H1 (cell line): ENCODE data around the gene TNS4. TPM values are rescaled to one million over a fixed set of nuclear protein-coding genes. Genes with fewer than 3 reads are reported as not detected.

ENCODE experiments used
- CTCF ChIA-PET: fragments of 300-600 bp; sonication (Branson Sonifier 250); formaldehyde crosslinking; loops from one replicate; lab custom pipeline; 2021; ENCODE audit not compliant: partially characterized antibody; lab: Charles Lee
- POLR2A ChIA-PET: fragments of 300-600 bp; sonication (Branson Sonifier 250); formaldehyde crosslinking; loops from one replicate; lab custom pipeline; 2021; ENCODE audit warnings: inconsistent platforms; ENCODE audit not compliant: partially characterized antibody; lab: Charles Lee
- DNase-seq, 2 experiments: peaks; one replicate each; pipeline versions ENCODE4 v3.0.0 to v3.0.0-alpha.2; 2010 to 2022; ENCODE audit warnings: low spot score in 2 of 2, low read depth in 1 of 2, mixed read lengths in 1 of 2
- FAIRE-seq: peaks from 2 replicates; lab custom pipeline; 2011; peaks lifted over from hg19 to GRCh38; lab: Jason Lieb, UNC
- H2AFZ ChIP-seq: 2 replicates; pipeline ENCODE4 v1.8.1; 2012; ENCODE audit warnings: low read length, inconsistent platforms
- H2AK5ac ChIP-seq: 2 replicates; pipeline ENCODE4 v1.6.1; 2013; ENCODE audit warnings: low read depth, low read length
- H2BK120ac ChIP-seq: replicated peaks from 2 replicates; pipeline ENCODE3; 2013; ENCODE audit warnings: low read depth, low read length, inconsistent platforms
- H2BK12ac ChIP-seq: 2 replicates; pipeline ENCODE4 v1.6.1; 2013; ENCODE audit warnings: low read depth, low read length
- H2BK15ac ChIP-seq: 2 replicates; pipeline ENCODE4 v1.6.1; 2013; ENCODE audit warnings: low read length
- H2BK20ac ChIP-seq: 2 replicates; pipeline ENCODE4 v1.6.1; 2013; ENCODE audit warnings: low read length
- H2BK5ac ChIP-seq: 2 replicates; pipeline ENCODE4 v1.6.1; 2013; ENCODE audit warnings: low read depth, low read length
- H3K14ac ChIP-seq: 2 replicates; pipeline ENCODE4 v1.6.1; 2013; ENCODE audit warnings: inconsistent platforms; ENCODE audit not compliant: insufficient read length
- H3K18ac ChIP-seq: 2 replicates; pipeline ENCODE4 v1.6.1; 2013; ENCODE audit warnings: low read length; ENCODE audit errors: extremely low read depth
- H3K23ac ChIP-seq: 2 replicates; pipeline ENCODE4 v1.6.1; 2013; ENCODE audit warnings: inconsistent platforms; ENCODE audit not compliant: insufficient read length
- H3K23me2 ChIP-seq: 2 replicates; pipeline ENCODE4 v1.6.1; 2013; ENCODE audit warnings: low read depth, low read length
- H3K27ac ChIP-seq: 2 replicates; pipeline ENCODE4 v1.6.1; 2011; ENCODE audit warnings: low read depth, low read length, inconsistent platforms
- H3K27me3 ChIP-seq, 4 experiments: replicated peaks in 1 of 4; 1 replicate in 1 of 4; 2 replicates in 3 of 4; pipeline versions ENCODE4 v1.6.1 to v1.8.1; 2011 to 2013; ENCODE audit warnings: low read length in 3 of 4, mild to moderate bottlenecking in 3 of 4, inconsistent platforms in 2 of 4, mixed read lengths in 2 of 4, moderate library complexity in 1 of 4; ENCODE audit not compliant: control insufficient read depth in 3 of 4, insufficient read depth in 3 of 4; ENCODE audit errors: extremely low read depth in 1 of 4
- H3K36me3 ChIP-seq, 4 experiments: 2 replicates each; pipeline versions ENCODE4 v1.6.1 to v1.8.1; 2011 to 2013; ENCODE audit warnings: mild to moderate bottlenecking in 4 of 4, low read length in 3 of 4, moderate library complexity in 2 of 4, control low read depth in 1 of 4, inconsistent platforms in 1 of 4; ENCODE audit not compliant: insufficient read depth in 4 of 4, control insufficient read depth in 2 of 4
- H3K4ac ChIP-seq: replicated peaks from 2 replicates; pipeline ENCODE3; 2013; ENCODE audit warnings: low read length, low read depth, mixed read lengths, inconsistent platforms; ENCODE audit not compliant: insufficient read length
- H3K4me1 ChIP-seq, 4 experiments: replicated peaks in 1 of 4; 1 replicate in 1 of 4; 2 replicates in 3 of 4; pipeline versions ENCODE4 v1.6.1 to v1.8.1; 2011 to 2013; ENCODE audit warnings: low read length in 3 of 4, inconsistent platforms in 2 of 4, mixed read lengths in 1 of 4; ENCODE audit not compliant: insufficient read depth in 4 of 4, control insufficient read depth in 3 of 4
- H3K4me2 ChIP-seq, 2 experiments: 2 replicates each; pipeline versions ENCODE4 v1.6.1 to v1.8.1; 2011 to 2013; ENCODE audit warnings: low read depth in 2 of 2, low read length in 2 of 2, control low read depth in 1 of 2, inconsistent platforms in 1 of 2, mild to moderate bottlenecking in 1 of 2; ENCODE audit not compliant: insufficient read depth in 1 of 2
- H3K4me3 ChIP-seq, 4 experiments: fragments of 200-600, 300-600 bp in 1 of 4; sonication (generic), shearing (Covaris generic), sonication (Bioruptor Twin) in 1 of 4; 2 replicates each; pipeline versions ENCODE4 v1.5.1 to v1.8.1; 2011 to 2016; ENCODE audit warnings: low read length in 4 of 4, low read depth in 3 of 4, control low read depth in 2 of 4, inconsistent platforms in 2 of 4, mild to moderate bottlenecking in 2 of 4, mixed read lengths in 1 of 4, moderate library complexity in 1 of 4; ENCODE audit not compliant: insufficient read depth in 2 of 4; ENCODE audit errors: extremely low read depth in 1 of 4
- H3K56ac ChIP-seq: replicated peaks from 2 replicates; pipeline ENCODE3; 2013; ENCODE audit warnings: low read depth, mild to moderate bottlenecking, mixed read lengths, low read length, inconsistent platforms; ENCODE audit not compliant: insufficient read length
- H3K79me1 ChIP-seq: 2 replicates; pipeline ENCODE4 v1.6.1; 2013; ENCODE audit warnings: low read depth, low read length, control low read depth
- H3K79me2 ChIP-seq, 2 experiments: 2 replicates each; pipeline versions ENCODE4 v1.6.1 to v1.8.1; 2012 to 2013; ENCODE audit warnings: low read length in 2 of 2, mild to moderate bottlenecking in 2 of 2, inconsistent platforms in 1 of 2; ENCODE audit not compliant: insufficient read depth in 2 of 2, control insufficient read depth in 1 of 2
- H3K9ac ChIP-seq, 4 experiments: replicated peaks in 1 of 4; 1 replicate in 1 of 4; 2 replicates in 3 of 4; pipeline versions ENCODE4 v1.6.1 to v1.8.1; 2011 to 2013; ENCODE audit warnings: low read depth in 3 of 4, low read length in 3 of 4, control low read depth in 2 of 4, mild to moderate bottlenecking in 2 of 4, moderate library complexity in 2 of 4, inconsistent platforms in 1 of 4; ENCODE audit errors: extremely low read depth in 1 of 4
- H3K9me3 ChIP-seq, 2 experiments: 2 replicates each; pipeline versions ENCODE4 v1.6.1 to v1.8.1; 2012 to 2013; ENCODE audit warnings: mild to moderate bottlenecking in 2 of 2, moderate library complexity in 2 of 2, control low read depth in 1 of 2, inconsistent platforms in 1 of 2, low read depth in 1 of 2, low read length in 1 of 2, mixed read lengths in 1 of 2; ENCODE audit not compliant: insufficient read depth in 2 of 2
- H4K20me1 ChIP-seq, 2 experiments: replicated peaks in 1 of 2; 2 replicates each; pipeline versions ENCODE3 to v1.8.1; 2011 to 2013; ENCODE audit warnings: inconsistent platforms in 2 of 2, low read length in 2 of 2, mild to moderate bottlenecking in 1 of 2; ENCODE audit not compliant: insufficient read depth in 2 of 2, control insufficient read depth in 1 of 2
- H4K5ac ChIP-seq: 2 replicates; pipeline ENCODE4 v1.6.1; 2013; ENCODE audit warnings: low read length, low read depth, mixed read lengths, inconsistent platforms; ENCODE audit not compliant: insufficient read length
- H4K8ac ChIP-seq: 2 replicates; pipeline ENCODE4 v1.8.0; 2013; ENCODE audit warnings: mild to moderate bottlenecking, moderate library complexity, low read length, inconsistent platforms; ENCODE audit not compliant: insufficient read depth; ENCODE audit errors: extremely low read depth
- H4K91ac ChIP-seq: replicated peaks from 2 replicates; pipeline ENCODE3; 2013; ENCODE audit warnings: low read length, mixed read lengths, inconsistent platforms; ENCODE audit not compliant: insufficient read length
- EGR1 ChIP-seq: IDR thresholded peaks from 2 replicates; pipeline ENCODE4 v1.6.1; 2011; ENCODE audit warnings: low read depth, low read length, borderline replicate concordance
- FOSL1 ChIP-seq: IDR thresholded peaks from 2 replicates; pipeline ENCODE4 v1.6.1; 2011; ENCODE audit warnings: mild to moderate bottlenecking, low read depth, low read length, moderate library complexity; ENCODE audit not compliant: insufficient read depth
- HDAC6 ChIP-seq: IDR thresholded peaks from one replicate; pipeline ENCODE4 v1.7.1; 2012; ENCODE audit warnings: low read depth, mild to moderate bottlenecking, inconsistent platforms, low read length, moderate library complexity
- JUND ChIP-seq: IDR thresholded peaks from 2 replicates; pipeline ENCODE4 v1.6.1; 2011; ENCODE audit warnings: mild to moderate bottlenecking, improper control_type of control experiment, low read length
- MAFK ChIP-seq: IDR thresholded peaks from 2 replicates; pipeline ENCODE4 v1.6.1; 2012; ENCODE audit warnings: low read depth, mild to moderate bottlenecking, improper control_type of control experiment, low read length
- RFX5 ChIP-seq: IDR thresholded peaks from 2 replicates; pipeline ENCODE4 v1.6.1; 2011; ENCODE audit warnings: low read depth, low read length, improper control_type of control experiment, borderline replicate concordance
- RXRA ChIP-seq: IDR thresholded peaks from 2 replicates; pipeline ENCODE4 v1.6.1; 2011; ENCODE audit warnings: low read depth, mild to moderate bottlenecking, low read length, moderate library complexity; ENCODE audit not compliant: insufficient read depth
- SAP30 ChIP-seq: fragments of 300-600 bp; sonication (generic); IDR thresholded peaks from 2 replicates; pipeline ENCODE4 v1.7.1; 2012; ENCODE audit warnings: low read length, moderate library complexity, mild to moderate bottlenecking, inconsistent platforms; ENCODE audit not compliant: insufficient read depth, insufficient replicate concordance
- TBP ChIP-seq: IDR thresholded peaks from 2 replicates; pipeline ENCODE4 v1.6.1; 2011; ENCODE audit warnings: low read depth, low read length, improper control_type of control experiment
- TCF12 ChIP-seq: IDR thresholded peaks from 2 replicates; pipeline ENCODE4 v1.6.1; 2011; ENCODE audit warnings: low read depth, mild to moderate bottlenecking, low read length
- WGBS, 2 experiments: shearing (Covaris generic) in 1 of 2; methylation state at CpG; one replicate each; pipeline versions ENCODE4 v1.1.6 to v1.1.7; 2013 to 2015; ENCODE audit warnings: low lambda C conversion rate in 2 of 2, mixed read lengths in 2 of 2, inconsistent platforms in 1 of 2, low coverage in 1 of 2, missing lambda C conversion rate in 1 of 2; ENCODE audit not compliant: insufficient replicate concordance in 2 of 2, insufficient coverage in 1 of 2, insufficient read length in 1 of 2; ENCODE audit errors: extremely low coverage in 1 of 2, missing lambda C conversion rate in 1 of 2; 5-methylcytosine and 5-hydroxymethylcytosine counted together
- polyA plus RNA-seq, 7 experiments: library from polyadenylated mRNA; depleted of rRNA in 3 of 7; stranded (reverse) in 5 of 7; unstranded in 2 of 7; fragments of >200 nt in 5 of 7; fragments of 200-250 nt in 2 of 7; gene quantifications; 1 replicate in 5 of 7; 2 replicates in 1 of 7; 4 replicates in 1 of 7; pipeline versions ENCODE4 v1.2.1 to v1.2.3, GENCODE V29; 2011 to 2013; ENCODE audit warnings: missing spikeins in 2 of 7, mixed read lengths in 2 of 7
- total RNA-seq: library from RNA; stranded (reverse); fragmentation: NEBNext Ultra II Directional; extraction: Animal tissue kit (Norgen Biotek cat#: 25700); gene quantifications from 2 replicates; pipeline ENCODE4 v1.2.1, GENCODE V29; 2021
- TF ChIP-seq, protein P1 (sequence below): IDR thresholded peaks from 2 replicates; pipeline ENCODE4 v1.6.1; 2012; ENCODE audit warnings: low read length, inconsistent platforms

The TNS4 gene
- total and polyA plus RNA-seq, 2 of the 8 experiments (the other 6 are each of a cell fraction or from before 2014, with no cell fraction given) = 0.20 to 0.21 TPM

DNA sequence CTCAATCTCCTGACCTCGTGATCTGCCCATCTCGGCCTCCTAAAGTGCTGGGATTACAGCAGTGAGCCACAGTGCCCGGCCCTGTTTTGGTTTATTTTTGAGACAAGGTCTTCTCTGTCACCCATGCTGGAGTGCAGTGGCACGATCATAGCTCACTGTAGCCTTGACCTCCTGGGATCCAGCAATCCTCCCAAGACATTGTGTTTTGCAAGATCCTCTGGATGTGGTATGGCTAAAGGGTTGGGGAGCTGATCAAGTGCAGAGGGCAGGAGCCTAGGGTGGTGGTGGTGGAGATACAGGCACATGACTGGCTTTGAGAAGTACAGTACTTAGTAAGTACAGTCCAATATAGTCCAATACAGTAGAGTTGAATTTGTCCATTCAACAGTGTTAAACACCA lies 16.6 kb upstream of the TNS4 start:
- Histone ChIP-seq H4K91ac (peak overlapping the region; percentile 2), H3K79me1 (no peaks in the 10 kb centered on the region), H2AK5ac (no peak overlapping the region), H3K36me3 (no peaks in the 10 kb centered on the region), H3K14ac (no peak overlapping the region), H3K4ac (no peak overlapping the region), H4K5ac (no peak overlapping the region), H3K9me3 (no peaks in the 10 kb centered on the region), H3K56ac (no peak overlapping the region), H3K27me3 (no peaks in the 10 kb centered on the region), H3K9ac (no peak overlapping the region), H3K4me2 (no peak overlapping the region), H2BK12ac (peak overlapping the region; percentile 10; the same call in 1 of the 2 replicates), H2BK20ac (no peak overlapping the region), H3K4me3 (no peak overlapping the region), H3K4me1 (peaks cover 0 to 10% (median 2%) of the 10 kb centered on the region in 4 experiments; a peak in 5 of 7 replicates), H4K8ac (no peak overlapping the region), H3K23me2 (no peaks in the 10 kb centered on the region; the same call in 1 of the 2 replicates), H4K20me1 (no peaks in the 10 kb centered on the region), H3K27ac (no peak overlapping the region), H3K23ac (no peak overlapping the region), H2BK5ac (no peak overlapping the region), H2AFZ (0 out of 2 replicates have a peak overlapping the region, but pooled peaks have one; percentile 9), H3K18ac (peak overlapping the region; percentile 4; the same call in 1 of the 2 replicates), H2BK15ac (no peak overlapping the region), H3K79me2 (no peaks in the 10 kb centered on the region), H2BK120ac (no peak overlapping the region)
- no peak for DNase-seq
- 88% methylated on average over 4 of the region's 4 CpGs; no CpG with 5 or more reads in 1 of the 2 experiments for WGBS, 2 experiments
- ChIA-PET POLR2A (interaction anchor here (0.6 to 1.3 kb wide), 5 partner anchors 10 to 1147 kb away, joined by 3 to 4 read pairs (median 3); no protein-coding TSS in a partner anchor), CTCF (interaction anchor here (0.8 to 3.3 kb wide), 7 partner anchors 14 to 101 kb away, joined by 3 to 13 read pairs (median 7); partner anchors contain the start of gene TNS4)
- no peak for FAIRE-seq
- TF ChIP-seq MAFK = no peak
- TF ChIP-seq, protein P1, sequence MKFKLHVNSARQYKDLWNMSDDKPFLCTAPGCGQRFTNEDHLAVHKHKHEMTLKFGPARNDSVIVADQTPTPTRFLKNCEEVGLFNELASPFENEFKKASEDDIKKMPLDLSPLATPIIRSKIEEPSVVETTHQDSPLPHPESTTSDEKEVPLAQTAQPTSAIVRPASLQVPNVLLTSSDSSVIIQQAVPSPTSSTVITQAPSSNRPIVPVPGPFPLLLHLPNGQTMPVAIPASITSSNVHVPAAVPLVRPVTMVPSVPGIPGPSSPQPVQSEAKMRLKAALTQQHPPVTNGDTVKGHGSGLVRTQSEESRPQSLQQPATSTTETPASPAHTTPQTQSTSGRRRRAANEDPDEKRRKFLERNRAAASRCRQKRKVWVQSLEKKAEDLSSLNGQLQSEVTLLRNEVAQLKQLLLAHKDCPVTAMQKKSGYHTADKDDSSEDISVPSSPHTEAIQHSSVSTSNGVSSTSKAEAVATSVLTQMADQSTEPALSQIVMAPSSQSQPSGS = no peak
- no peak for TF ChIP-seq EGR1
- no peak for TF ChIP-seq RXRA
- no peak for TF ChIP-seq FOSL1
- TF ChIP-seq JUND = no peak
- TF ChIP-seq RFX5 = no peak
- TF ChIP-seq TCF12 = no peak
- no peak for TF ChIP-seq TBP
- no peak for TF ChIP-seq SAP30
- no peak for TF ChIP-seq HDAC6
